SK-N-SH treated with all-trans-retinoic acid at 6 μM for 48 hours (cell line): ENCODE results near the gene FTSJ1.

Source experiments
- PPARA ChIP-seq: fragments of 250-450 bp; sonication (Bioruptor Pico); IDR thresholded peaks from 2 replicates; pipeline ENCODE4 v1.5.0; 2020; ENCODE audit warnings: mild to moderate bottlenecking, borderline replicate concordance
- RARB ChIP-seq: fragments of 250-450 bp; sonication (Bioruptor Pico); IDR thresholded peaks from 2 replicates; pipeline ENCODE4 v1.8.0; 2021; ENCODE audit warnings: mild to moderate bottlenecking, moderate library complexity
- ZFP30 ChIP-seq: fragments of 450-650 bp; formaldehyde crosslinking; IDR thresholded peaks from 2 replicates; pipeline ENCODE4 v1.5.0; 2022; ENCODE audit warnings: mild to moderate bottlenecking, moderate library complexity
- ZNF8 ChIP-seq: fragments of 450-650 bp; formaldehyde crosslinking; IDR thresholded peaks from 2 replicates; pipeline ENCODE4 v1.5.0; 2020; ENCODE audit warnings: mild to moderate bottlenecking, moderate library complexity
- TF ChIP-seq, protein P1 (sequence below): fragments of 250-450 bp; sonication (Bioruptor Pico); IDR thresholded peaks from 2 replicates; pipeline ENCODE4 v1.5.0; 2020; ENCODE audit warnings: mild to moderate bottlenecking, moderate library complexity
- TF ChIP-seq, protein P2 (sequence below): fragments of 250-450 bp; sonication (Bioruptor Pico); IDR thresholded peaks from 2 replicates; pipeline ENCODE4 v1.8.0; 2020; ENCODE audit warnings: mild to moderate bottlenecking, moderate library complexity, borderline replicate concordance
- TF ChIP-seq, protein P3 (sequence below): fragments of 250-450 bp; sonication (Bioruptor Pico); IDR thresholded peaks from 2 replicates; pipeline ENCODE4 v1.5.1; 2020; ENCODE audit warnings: low read depth, mild to moderate bottlenecking, moderate library complexity

DNA sequence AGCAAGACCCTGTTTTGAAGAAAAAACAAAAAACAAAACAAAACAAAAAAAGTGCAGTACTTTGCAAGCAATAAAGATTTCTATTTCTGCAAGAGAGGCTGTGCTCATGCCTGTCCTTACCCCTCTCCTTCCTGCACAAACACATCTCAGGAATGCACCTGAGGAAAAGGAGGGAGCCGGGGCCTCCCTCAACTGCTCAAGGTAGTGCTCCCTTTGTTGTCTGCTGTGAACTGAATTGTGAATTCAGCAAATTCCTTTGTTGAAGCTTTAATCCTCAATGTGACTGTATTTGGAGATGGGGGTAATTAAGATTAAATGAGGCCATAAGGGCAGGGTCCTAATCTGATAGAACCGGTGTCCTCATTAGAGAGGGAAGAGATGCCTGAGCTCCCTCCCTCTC, 13.9 kb downstream of the FTSJ1 start:
- TF ChIP-seq ZFP30 (CRISPR knock-in tag) = no peak
- TF ChIP-seq ZNF8 (CRISPR knock-in tag) = no peak
- no peak for TF ChIP-seq PPARA (CRISPR knock-in tag)
- TF ChIP-seq RARB = no peak
- TF ChIP-seq, protein P1, sequence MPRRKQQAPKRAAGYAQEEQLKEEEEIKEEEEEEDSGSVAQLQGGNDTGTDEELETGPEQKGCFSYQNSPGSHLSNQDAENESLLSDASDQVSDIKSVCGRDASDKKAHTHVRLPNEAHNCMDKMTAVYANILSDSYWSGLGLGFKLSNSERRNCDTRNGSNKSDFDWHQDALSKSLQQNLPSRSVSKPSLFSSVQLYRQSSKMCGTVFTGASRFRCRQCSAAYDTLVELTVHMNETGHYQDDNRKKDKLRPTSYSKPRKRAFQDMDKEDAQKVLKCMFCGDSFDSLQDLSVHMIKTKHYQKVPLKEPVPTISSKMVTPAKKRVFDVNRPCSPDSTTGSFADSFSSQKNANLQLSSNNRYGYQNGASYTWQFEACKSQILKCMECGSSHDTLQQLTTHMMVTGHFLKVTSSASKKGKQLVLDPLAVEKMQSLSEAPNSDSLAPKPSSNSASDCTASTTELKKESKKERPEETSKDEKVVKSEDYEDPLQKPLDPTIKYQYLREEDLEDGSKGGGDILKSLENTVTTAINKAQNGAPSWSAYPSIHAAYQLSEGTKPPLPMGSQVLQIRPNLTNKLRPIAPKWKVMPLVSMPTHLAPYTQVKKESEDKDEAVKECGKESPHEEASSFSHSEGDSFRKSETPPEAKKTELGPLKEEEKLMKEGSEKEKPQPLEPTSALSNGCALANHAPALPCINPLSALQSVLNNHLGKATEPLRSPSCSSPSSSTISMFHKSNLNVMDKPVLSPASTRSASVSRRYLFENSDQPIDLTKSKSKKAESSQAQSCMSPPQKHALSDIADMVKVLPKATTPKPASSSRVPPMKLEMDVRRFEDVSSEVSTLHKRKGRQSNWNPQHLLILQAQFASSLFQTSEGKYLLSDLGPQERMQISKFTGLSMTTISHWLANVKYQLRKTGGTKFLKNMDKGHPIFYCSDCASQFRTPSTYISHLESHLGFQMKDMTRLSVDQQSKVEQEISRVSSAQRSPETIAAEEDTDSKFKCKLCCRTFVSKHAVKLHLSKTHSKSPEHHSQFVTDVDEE (CRISPR knock-in tag) = no peak
- TF ChIP-seq, protein P2, sequence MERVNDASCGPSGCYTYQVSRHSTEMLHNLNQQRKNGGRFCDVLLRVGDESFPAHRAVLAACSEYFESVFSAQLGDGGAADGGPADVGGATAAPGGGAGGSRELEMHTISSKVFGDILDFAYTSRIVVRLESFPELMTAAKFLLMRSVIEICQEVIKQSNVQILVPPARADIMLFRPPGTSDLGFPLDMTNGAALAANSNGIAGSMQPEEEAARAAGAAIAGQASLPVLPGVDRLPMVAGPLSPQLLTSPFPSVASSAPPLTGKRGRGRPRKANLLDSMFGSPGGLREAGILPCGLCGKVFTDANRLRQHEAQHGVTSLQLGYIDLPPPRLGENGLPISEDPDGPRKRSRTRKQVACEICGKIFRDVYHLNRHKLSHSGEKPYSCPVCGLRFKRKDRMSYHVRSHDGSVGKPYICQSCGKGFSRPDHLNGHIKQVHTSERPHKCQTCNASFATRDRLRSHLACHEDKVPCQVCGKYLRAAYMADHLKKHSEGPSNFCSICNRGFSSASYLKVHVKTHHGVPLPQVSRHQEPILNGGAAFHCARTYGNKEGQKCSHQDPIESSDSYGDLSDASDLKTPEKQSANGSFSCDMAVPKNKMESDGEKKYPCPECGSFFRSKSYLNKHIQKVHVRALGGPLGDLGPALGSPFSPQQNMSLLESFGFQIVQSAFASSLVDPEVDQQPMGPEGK (CRISPR knock-in tag) = no peak
- TF ChIP-seq, protein P3, sequence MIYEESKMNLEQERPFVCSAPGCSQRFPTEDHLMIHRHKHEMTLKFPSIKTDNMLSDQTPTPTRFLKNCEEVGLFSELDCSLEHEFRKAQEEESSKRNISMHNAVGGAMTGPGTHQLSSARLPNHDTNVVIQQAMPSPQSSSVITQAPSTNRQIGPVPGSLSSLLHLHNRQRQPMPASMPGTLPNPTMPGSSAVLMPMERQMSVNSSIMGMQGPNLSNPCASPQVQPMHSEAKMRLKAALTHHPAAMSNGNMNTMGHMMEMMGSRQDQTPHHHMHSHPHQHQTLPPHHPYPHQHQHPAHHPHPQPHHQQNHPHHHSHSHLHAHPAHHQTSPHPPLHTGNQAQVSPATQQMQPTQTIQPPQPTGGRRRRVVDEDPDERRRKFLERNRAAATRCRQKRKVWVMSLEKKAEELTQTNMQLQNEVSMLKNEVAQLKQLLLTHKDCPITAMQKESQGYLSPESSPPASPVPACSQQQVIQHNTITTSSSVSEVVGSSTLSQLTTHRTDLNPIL = no peak
